PC-9 (cell line): ENCODE measurements around the gene CHCT1. TPM values are rescaled to one million over a fixed set of nuclear protein-coding genes. Genes with fewer than 3 reads are reported as not detected.

ENCODE experiments used
- BruUV-seq: library from RNA; stranded (reverse); fragments of 400-500 nt; replicated peaks from 2 replicates; lab custom pipeline; 2021; lab: Mats Ljungman, UMichigan
- CTCF ChIA-PET: fragments of 300-600 bp; sonication (Branson Sonifier 250); formaldehyde crosslinking; loops from one replicate; lab custom pipeline; 2022; ENCODE audit warnings: antibody characterized with exemption; lab: Charles Lee
- POLR2A ChIA-PET: fragments of 300-600 bp; sonication (Branson Sonifier 250); formaldehyde crosslinking; loops from one replicate; lab custom pipeline; 2022; ENCODE audit warnings: antibody characterized with exemption; ENCODE audit not compliant: unreplicated experiment; lab: Charles Lee
- DNase-seq, 2 experiments: peaks; one replicate each; pipeline versions ENCODE4 v3.0.0 to v3.0.0-alpha.2; 2015 to 2022; ENCODE audit warnings: mixed read lengths in 1 of 2
- H2AFZ ChIP-seq: fragments of 200-600 bp; sonication (generic); 2 replicates; pipeline ENCODE4 v1.8.1; 2017; ENCODE audit warnings: antibody characterized with exemption
- H3F3A ChIP-seq: fragments of 200-600 bp; sonication (generic); 2 replicates; pipeline ENCODE4 v1.8.1; 2017; ENCODE audit warnings: antibody characterized with exemption, mild to moderate bottlenecking, low read depth; ENCODE audit not compliant: insufficient read depth
- H3K27ac ChIP-seq: fragments of 200-600 bp; sonication (generic); 2 replicates; pipeline ENCODE4 v1.6.1; 2016; ENCODE audit warnings: mixed run types
- H3K27me3 ChIP-seq: fragments of 200-600 bp; sonication (generic); 2 replicates; pipeline ENCODE4 v1.6.1; 2016; ENCODE audit warnings: low read depth, mixed run types; ENCODE audit not compliant: insufficient read depth
- H3K36me3 ChIP-seq: fragments of 200-600 bp; sonication (generic); 2 replicates; pipeline ENCODE4 v1.6.1; 2016; ENCODE audit warnings: low read depth, mixed run types
- H3K4me1 ChIP-seq: fragments of 200-600 bp; sonication (generic); replicated peaks from 2 replicates; pipeline ENCODE4 v1.6.1; 2016; ENCODE audit warnings: mixed run types; ENCODE audit not compliant: insufficient read depth
- H3K4me2 ChIP-seq: fragments of 200-600 bp; sonication (generic); 2 replicates; pipeline ENCODE4 v1.6.1; 2017; ENCODE audit warnings: mixed run types
- H3K4me3 ChIP-seq: fragments of 200-600 bp; sonication (generic); 2 replicates; pipeline ENCODE4 v1.6.1; 2016; ENCODE audit warnings: mixed run types
- H3K79me2 ChIP-seq: fragments of 200-600 bp; sonication (generic); 2 replicates; pipeline ENCODE4 v1.6.1; 2017; ENCODE audit warnings: low read depth, mixed run types
- H3K9me2 ChIP-seq: fragments of 200-600 bp; sonication (generic); 2 replicates; pipeline ENCODE4 v1.8.1; 2017; ENCODE audit warnings: mild to moderate bottlenecking; ENCODE audit not compliant: insufficient read depth
- H3K9me3 ChIP-seq: fragments of 200-600 bp; sonication (generic); 2 replicates; pipeline ENCODE4 v1.8.1; 2016; ENCODE audit warnings: low read depth; ENCODE audit not compliant: insufficient read depth
- H4K20me1 ChIP-seq: fragments of 200-600 bp; sonication (generic); 2 replicates; pipeline ENCODE4 v1.8.1; 2017; ENCODE audit not compliant: insufficient read depth
- EZH2 ChIP-seq: fragments of 200-600 bp; sonication (generic); IDR thresholded peaks from 2 replicates; pipeline ENCODE4 v1.8.0; 2017; ENCODE audit warnings: antibody characterized with exemption, low read depth
- intact Hi-C: fragments of 100-400 bp; cut with micrococcal nuclease; formaldehyde crosslinking; loops from one replicate; pipeline ENCODE4 v1.10.0; 2022; ENCODE audit not compliant: unreplicated experiment
- total RNA-seq: library from RNA; stranded (reverse); gene quantifications from 2 replicates; pipeline ENCODE4 v1.2.3, GENCODE V29; 2021
- TF ChIP-seq, protein P1 (sequence below): fragments of 200-600 bp; sonication (generic); conservative IDR thresholded peaks from 2 replicates; pipeline ENCODE4 v1.6.1; 2017; ENCODE audit warnings: mixed run types, antibody characterized with exemption, mild to moderate bottlenecking, moderate library complexity

Gene CHCT1
- total RNA-seq, 1 experiment from 2014 or later: not detected

DNA sequence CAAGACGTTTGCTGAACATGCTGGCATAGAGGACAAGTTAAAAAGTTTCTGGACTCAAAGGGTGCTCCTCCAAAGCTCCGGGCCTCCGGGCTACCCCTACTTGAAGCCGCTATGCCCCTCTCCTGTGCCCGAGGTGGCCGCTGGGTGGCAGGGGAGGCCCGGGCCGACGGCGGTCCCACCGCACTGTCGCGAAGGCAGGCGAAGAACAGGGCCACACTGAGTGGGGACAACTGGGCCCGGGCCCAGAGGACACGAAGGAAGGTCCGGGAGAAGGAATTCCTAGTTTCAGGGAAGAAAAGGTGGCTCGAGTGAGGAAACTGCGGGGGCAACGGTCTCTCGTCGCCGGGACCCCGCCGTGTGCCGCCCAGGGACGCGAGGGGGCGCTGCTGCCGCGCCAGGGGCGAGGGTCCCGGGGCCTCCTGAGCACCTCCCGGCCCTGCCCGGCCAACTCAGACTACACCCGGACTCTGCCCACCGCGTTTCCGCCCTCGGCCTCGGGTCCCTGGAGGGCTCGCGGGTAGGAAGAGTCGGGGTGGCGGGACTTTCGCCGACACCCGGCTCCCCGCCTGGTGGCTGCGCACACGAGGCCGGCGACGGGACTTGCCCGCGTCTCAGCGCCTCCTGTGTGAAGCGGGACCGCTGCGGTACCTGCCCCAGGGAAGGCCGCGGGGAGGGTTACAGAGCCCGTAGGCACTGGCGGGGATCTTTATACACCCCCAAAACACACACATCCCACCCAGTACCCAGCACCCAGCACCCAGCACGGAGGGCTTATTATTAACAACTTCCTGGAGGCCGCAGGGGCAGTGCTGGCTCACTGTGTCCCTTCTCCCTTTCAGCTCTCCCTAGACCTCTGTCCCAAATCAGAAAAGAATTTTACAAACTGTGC, 772 bp upstream of the CHCT1 start:
- Histone ChIP-seq H4K20me1 (no peaks in the 10 kb centered on the region), H3K4me3 (peak overlapping the region; percentile 30; the same call in 1 of the 2 replicates), H2AFZ (peak overlapping the region; percentile 33; the same call in 1 of the 2 replicates), H3K4me2 (peak overlapping the region; percentile 57), H3K27me3 (no peaks in the 10 kb centered on the region), H3F3A (no peaks in the 10 kb centered on the region), H3K79me2 (no peaks in the 10 kb centered on the region), H3K9me2 (no peaks in the 10 kb centered on the region), H3K4me1 (no peaks in the 10 kb centered on the region; the same call in 1 of the 2 replicates), H3K9me3 (no peaks in the 10 kb centered on the region), H3K27ac (no peak overlapping the region), H3K36me3 (no peaks in the 10 kb centered on the region)
- CTCF ChIA-PET: no interaction called here
- BruUV-seq: no TSS peak
- peak in 1 of 2 experiments; percentile 52 for DNase-seq
- POLR2A ChIA-PET: no interaction called here
- intact Hi-C loops: loop anchor here (1.0 kb wide), 1 partner anchor 217 kb away; no protein-coding TSS in a partner anchor
- no peak for TF ChIP-seq EZH2
- TF ChIP-seq, protein P1, sequence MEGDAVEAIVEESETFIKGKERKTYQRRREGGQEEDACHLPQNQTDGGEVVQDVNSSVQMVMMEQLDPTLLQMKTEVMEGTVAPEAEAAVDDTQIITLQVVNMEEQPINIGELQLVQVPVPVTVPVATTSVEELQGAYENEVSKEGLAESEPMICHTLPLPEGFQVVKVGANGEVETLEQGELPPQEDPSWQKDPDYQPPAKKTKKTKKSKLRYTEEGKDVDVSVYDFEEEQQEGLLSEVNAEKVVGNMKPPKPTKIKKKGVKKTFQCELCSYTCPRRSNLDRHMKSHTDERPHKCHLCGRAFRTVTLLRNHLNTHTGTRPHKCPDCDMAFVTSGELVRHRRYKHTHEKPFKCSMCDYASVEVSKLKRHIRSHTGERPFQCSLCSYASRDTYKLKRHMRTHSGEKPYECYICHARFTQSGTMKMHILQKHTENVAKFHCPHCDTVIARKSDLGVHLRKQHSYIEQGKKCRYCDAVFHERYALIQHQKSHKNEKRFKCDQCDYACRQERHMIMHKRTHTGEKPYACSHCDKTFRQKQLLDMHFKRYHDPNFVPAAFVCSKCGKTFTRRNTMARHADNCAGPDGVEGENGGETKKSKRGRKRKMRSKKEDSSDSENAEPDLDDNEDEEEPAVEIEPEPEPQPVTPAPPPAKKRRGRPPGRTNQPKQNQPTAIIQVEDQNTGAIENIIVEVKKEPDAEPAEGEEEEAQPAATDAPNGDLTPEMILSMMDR: peak; percentile 64

DNA sequence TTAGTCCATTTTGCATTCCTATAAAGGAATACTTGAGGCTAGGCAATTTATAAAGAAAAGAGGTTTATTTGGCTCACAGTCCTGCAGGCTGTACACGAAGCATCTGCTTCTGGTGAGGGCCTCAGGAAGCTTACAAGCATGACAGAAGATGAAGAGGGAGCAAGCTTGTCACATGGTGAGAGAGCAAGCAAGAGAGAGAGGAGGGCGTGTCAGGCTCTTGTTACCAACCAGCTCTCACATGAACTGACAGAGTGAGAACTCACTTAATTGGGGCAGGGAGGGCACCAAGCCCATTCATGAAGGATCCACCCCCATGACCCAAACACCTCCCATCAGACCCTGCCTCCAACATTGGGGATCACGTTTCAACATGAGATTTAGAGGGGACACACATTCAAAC, 1.6 kb downstream of the CHCT1 start:
- no peaks in the 10 kb centered on the region for H3F3A ChIP-seq
- H3K9me2 ChIP-seq: no peaks in the 10 kb centered on the region
- no TSS peak for BruUV-seq
- no peaks in the 10 kb centered on the region for H3K79me2 ChIP-seq
- CTCF ChIA-PET: no interaction called here
- no peak for DNase-seq
- H3K27ac ChIP-seq: no peak overlapping the region
- no peak overlapping the region for H3K4me3 ChIP-seq
- H3K4me2 ChIP-seq: no peak overlapping the region
- H3K9me3 ChIP-seq: no peaks in the 10 kb centered on the region
- intact Hi-C loops: no loop called here
- no peak overlapping the region for H2AFZ ChIP-seq
- H4K20me1 ChIP-seq: no peaks in the 10 kb centered on the region
- TF ChIP-seq, protein P1: no peak
- TF ChIP-seq EZH2: no peak
- POLR2A ChIA-PET: no interaction called here
- no peaks in the 10 kb centered on the region; the same call in 1 of the 2 replicates for H3K4me1 ChIP-seq
- H3K27me3 ChIP-seq: no peaks in the 10 kb centered on the region
- no peaks in the 10 kb centered on the region for H3K36me3 ChIP-seq

DNA sequence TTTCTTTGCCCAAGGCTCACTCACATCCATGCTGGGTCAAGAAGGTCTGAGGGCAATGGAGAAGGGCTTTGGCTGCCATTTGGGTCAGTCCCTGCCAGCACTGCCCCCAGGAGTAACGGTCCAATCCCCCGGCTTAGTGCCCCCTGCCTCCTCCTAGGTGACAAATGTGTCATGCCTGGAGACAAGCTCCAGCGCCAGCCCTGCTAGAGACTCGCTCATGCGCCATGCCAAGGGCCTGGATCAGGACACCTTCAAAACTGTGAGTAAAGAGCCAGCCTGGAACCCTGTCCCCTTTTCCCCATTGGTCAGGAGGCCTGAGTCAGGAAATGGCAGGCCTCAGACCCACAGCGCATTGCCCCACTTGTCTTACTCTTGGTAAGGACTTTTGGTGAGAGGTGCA, 3.3 kb downstream of the CHCT1 start:
- Histone ChIP-seq H3K27ac (no peak overlapping the region), H3K4me1 (no peaks in the 10 kb centered on the region; the same call in 1 of the 2 replicates), H3K4me3 (no peak overlapping the region), H3K27me3 (no peaks in the 10 kb centered on the region), H3K9me2 (no peaks in the 10 kb centered on the region), H3F3A (no peaks in the 10 kb centered on the region), H3K9me3 (no peaks in the 10 kb centered on the region), H3K79me2 (no peaks in the 10 kb centered on the region), H2AFZ (no peak overlapping the region), H3K36me3 (no peaks in the 10 kb centered on the region), H3K4me2 (no peak overlapping the region), H4K20me1 (no peaks in the 10 kb centered on the region)
- DNase-seq: no peak
- ChIA-PET CTCF (no interaction called here), POLR2A (no interaction called here)
- intact Hi-C loops: no loop called here
- BruUV-seq: no TSS peak
- no peak for TF ChIP-seq EZH2
- TF ChIP-seq, protein P1: no peak
